Jurkat, Clone E6-1 (cell line): ENCODE results near the gene SARM1. TPM values are rescaled to one million over a fixed set of nuclear protein-coding genes. Genes with fewer than 3 reads are reported as not detected.
"Not testable (repeated sequence)": the region's sequence is repeated elsewhere in the genome, so short reads cannot be mapped to it uniquely, and the experiment has no call there.

Experiments used
- DNase-seq: peaks from one replicate; pipeline ENCODE4 v3.0.0-alpha.2; 2011; ENCODE audit warnings: low read depth, low spot score
- H3K4me3 ChIP-seq: 2 replicates; pipeline ENCODE4 v1.5.1; 2011; ENCODE audit warnings: mild to moderate bottlenecking, low read length, control low read depth, moderate library complexity
- polyA plus RNA-seq: library from polyadenylated mRNA; unstranded; fragments of >200 nt; gene quantifications from one replicate; pipeline ENCODE4 v1.2.1, GENCODE V29; 2012; ENCODE audit warnings: missing spikeins; ENCODE audit not compliant: insufficient read length, insufficient read depth

The SARM1 gene
- 3.7 TPM for polyA plus RNA-seq

DNA sequence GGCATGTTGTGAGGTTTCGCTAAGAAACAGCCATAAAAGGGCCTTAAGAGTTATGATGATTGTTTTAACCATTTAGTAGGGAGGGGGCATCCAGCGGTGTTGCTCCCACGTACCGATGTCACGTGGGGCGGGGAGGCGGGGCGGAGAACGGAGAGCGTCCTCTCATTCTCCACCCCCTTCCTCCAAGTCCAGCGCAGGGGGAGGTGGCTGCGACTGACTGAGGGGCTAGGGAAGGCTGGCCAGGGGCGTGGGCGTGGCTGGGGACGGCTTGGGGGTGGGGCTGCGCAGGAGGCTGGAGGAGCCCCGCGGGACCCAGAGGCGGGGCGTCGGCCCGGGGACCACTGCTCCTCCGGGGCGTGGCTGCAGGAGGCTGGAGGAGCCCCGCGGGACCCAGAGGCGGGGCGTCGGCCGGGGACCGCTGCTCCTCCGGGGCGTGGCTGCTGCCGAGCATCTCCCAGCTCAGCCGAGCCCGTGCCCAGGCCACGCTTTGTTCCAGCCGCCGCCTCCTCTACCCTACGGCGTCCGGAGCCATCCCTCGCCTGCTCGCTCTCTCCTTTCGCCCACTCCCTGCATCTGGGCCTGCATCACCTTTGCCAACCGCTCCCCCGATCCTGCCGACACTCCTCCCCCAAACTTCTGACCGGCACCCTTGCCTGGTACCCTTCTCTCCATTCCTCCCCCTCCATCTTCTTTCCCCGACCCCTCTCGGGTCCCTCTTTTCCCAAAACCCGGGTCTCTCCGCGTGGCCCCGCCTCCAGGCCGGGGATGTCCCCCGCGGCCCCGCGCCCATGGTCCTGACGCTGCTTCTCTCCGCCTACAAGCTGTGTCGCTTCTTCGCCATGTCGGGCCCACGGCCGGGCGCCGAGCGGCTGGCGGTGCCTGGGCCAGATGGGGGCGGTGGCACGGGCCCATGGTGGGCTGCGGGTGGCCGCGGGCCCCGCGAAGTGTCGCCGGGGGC, at the start of gene SARM1:
Gene SARM1 (plus strand): TSS at position 450 of the 958 bp plus-strand sequence. CDS start 339 bp downstream, at position 789.
- peak within 1 kb of the TSS; percentile 71 for H3K4me3 ChIP-seq
- peak; percentile 75 for DNase-seq

GRCh38 chr17:28324267-28324745, 47.2 kb upstream of the SARM1 start:
- H3K4me3 ChIP-seq, result no peak overlapping the region
- no peak for DNase-seq

DNA sequence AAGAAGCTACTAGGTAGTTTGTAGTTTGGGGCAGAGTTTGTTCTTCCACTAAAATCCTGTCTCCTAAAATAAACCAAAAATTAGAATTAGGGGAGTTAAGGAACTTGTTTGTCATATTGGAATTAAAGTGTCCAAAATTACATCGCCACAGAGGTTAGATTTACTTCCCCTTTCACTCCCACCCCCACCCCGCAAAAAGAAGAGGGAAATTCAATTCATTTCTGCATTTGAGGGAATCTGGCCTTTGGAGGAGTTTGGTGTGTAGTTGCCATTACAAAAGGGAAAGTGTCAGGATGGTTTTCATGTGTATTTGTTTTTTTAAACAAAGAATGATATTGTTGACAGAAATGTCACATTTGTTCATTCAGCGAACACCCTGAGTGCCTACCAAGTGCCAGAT, 46.7 kb upstream of the SARM1 start:
- H3K4me3 ChIP-seq, result no peak overlapping the region
- DNase-seq, result no peak

- H3K4me3 ChIP-seq, result no peak overlapping the region
- DNase-seq, result no peak
Measured at GRCh38 chr17:28325211-28325610, 46.3 kb upstream of the SARM1 start.

- no peak overlapping the region for H3K4me3 ChIP-seq
- DNase-seq, result no peak
Measured at GRCh38 chr17:28326114-28326513, 45.4 kb upstream of the SARM1 start.

DNA sequence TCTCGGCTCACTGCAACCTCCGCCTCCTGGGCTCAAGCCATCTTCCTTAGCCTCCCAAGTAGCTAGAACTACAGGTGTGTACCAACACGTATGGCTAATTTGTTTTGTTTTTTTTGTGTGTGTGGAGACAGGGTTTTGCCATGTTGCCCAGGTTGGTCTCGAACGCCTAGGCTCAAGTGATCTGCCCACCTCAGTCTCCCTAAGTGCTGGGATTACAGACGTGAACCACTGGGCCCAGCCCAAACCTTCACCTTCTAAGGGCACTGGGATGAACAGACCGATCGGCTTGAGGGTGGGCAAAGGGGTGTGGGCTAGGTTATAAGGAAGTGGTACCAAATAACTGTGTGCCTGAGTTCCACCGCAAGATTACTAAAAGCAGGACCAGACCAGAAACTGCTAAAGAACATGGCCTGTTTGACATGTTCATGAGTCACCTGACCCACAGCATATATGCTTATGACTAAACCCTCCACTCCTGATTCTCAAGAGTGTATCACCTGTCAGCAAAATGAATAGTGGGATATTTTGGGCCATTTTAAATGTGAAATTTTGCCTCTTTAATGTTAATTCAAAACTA, 44.4 kb upstream of the SARM1 start:
- no peak for DNase-seq
- no peak overlapping the region for H3K4me3 ChIP-seq

DNA sequence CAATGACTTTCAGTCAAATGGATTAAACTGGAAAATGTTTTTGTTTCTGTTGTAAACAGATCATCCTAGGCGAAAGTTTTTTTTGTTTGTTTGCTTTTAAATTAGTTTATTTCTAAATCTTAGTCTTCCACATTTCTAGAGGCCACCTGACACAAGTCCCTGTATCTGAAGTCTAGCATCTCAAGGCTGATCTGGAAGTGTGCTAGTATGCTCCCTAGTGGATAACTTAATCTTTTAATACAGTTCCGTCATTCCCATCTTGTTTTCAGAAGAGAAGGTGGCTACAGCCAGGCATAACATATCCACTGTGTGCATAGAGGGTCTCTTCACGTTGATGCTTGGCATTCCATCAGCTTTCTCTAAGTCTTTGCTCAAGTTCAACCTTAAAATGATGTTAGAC, 43.8 kb upstream of the SARM1 start:
- DNase-seq, result no peak

GRCh38 chr17:28328325-28328724, 43.2 kb upstream of the SARM1 start:
- DNase-seq, result no peak
- no peak overlapping the region for H3K4me3 ChIP-seq

More for the DNA sequence above, 43.8 kb upstream of the SARM1 start:
- no peak overlapping the region for H3K4me3 ChIP-seq

- no peak for DNase-seq
- no peak overlapping the region for H3K4me3 ChIP-seq
Measured at GRCh38 chr17:28330671-28331070, 40.8 kb upstream of the SARM1 start.

GRCh38 chr17:28331891-28332420, 39.5 kb upstream of the SARM1 start:
- no peak for DNase-seq
- H3K4me3 ChIP-seq, result no peak overlapping the region

DNA sequence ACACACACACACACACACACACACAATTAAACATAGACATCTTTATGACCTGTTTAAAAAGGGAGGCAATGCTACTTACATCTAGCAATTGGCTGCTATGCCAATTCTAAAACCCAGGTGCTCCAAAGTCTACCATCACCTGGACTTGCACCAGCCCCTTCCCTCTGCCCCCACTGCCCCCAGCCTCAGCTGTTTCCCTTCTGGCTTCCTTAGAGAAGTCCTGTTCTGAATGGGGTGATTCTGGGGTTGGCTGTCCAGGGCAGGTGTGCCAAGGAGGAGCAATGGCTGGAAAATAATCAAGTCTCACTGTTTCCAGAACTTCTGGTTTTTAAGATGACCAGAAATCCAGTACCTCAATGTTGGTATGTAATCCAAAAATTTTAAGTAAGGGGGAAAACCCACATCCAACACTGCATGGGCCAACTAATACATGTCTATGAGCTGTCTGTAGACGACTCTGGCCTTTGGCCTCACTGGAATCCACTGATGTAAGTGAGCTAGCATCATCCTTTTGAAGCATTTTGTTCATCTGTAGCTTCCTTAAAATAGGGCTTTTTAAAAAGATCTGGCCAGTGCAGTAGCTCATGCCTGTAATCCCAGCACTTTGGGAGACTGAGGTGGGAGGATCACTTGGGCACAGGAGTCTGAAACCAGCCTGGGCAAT, 38.3 kb upstream of the SARM1 start:
- DNase-seq, result no peak
- H3K4me3 ChIP-seq, result no peak overlapping the region

DNA sequence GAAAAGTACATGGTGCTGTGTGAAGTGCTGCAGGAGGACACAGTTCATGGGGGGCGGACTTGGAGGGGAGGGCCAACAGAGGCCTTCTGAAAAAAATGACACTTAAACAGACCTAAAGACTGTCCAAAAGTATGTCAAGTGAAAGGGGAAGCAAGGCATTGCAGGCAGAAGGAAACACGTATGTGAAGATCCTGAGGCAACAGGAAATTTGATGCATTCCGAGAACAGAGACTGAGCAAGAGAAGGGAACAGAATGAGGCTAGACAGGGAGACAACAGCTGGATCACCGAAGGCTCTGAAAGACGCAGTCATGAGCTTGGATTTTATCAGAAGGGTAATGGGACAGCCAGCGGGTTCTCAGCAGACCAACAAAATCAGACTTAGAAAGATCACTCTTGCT, 37.3 kb upstream of the SARM1 start:
- peak overlapping the region; percentile 94 for H3K4me3 ChIP-seq
- DNase-seq, result no peak

- H3K4me3 ChIP-seq, result peak overlapping the region; percentile 94
- no peak for DNase-seq
Measured at GRCh38 chr17:28334666-28335200, 36.8 kb upstream of the SARM1 start.

DNA sequence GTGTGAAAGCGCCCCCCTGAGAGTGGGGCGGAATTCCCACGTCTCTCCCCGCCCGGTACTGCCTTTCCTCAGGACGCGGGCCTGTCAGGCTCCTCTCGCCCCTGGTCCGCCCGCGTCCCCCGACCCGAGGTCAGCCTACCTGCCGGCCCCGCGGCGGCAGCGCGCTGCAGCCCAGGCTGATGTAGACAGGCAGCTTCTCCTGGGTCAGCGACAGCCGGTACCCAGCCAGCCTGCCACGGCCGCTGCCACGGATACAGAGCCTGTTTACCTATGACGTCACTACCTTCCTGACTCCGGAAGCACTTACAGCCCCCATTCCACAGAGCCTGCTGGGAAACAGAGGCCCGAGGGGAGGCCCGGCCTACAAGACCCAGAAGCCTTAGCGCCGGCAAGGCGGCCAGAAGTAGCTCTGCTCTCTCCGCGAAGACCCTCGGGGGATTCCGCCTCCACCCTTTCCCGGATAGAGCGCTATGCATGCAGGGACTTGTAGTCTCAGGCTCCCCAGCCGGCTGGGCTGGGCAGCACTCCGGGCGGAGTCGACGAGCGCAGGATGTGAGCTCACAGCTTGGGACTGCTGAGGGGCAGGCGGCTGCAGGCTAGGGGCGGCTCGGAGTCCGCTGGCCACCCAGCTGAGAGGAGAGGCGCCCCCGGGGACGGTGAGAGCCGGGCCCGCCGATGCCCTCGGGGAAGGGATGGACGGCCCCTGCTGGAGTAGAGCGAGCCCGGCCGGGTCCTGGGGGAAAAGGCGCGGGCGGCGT, 36.1 kb upstream of the SARM1 start, which contains the start of the genes IFT20 and TNFAIP1:
Gene IFT20 (minus strand): TSS at position 272 of the 758 bp plus-strand sequence. CDS start 3,487 bp downstream, outside the sequence.
Gene TNFAIP1 (plus strand): TSS at position 561 of the 758 bp plus-strand sequence. CDS start 3,761 bp downstream, outside the sequence.
- peak; percentile 99 for DNase-seq
- H3K4me3 ChIP-seq, result peak within 1 kb of the TSS; percentile 94

DNA sequence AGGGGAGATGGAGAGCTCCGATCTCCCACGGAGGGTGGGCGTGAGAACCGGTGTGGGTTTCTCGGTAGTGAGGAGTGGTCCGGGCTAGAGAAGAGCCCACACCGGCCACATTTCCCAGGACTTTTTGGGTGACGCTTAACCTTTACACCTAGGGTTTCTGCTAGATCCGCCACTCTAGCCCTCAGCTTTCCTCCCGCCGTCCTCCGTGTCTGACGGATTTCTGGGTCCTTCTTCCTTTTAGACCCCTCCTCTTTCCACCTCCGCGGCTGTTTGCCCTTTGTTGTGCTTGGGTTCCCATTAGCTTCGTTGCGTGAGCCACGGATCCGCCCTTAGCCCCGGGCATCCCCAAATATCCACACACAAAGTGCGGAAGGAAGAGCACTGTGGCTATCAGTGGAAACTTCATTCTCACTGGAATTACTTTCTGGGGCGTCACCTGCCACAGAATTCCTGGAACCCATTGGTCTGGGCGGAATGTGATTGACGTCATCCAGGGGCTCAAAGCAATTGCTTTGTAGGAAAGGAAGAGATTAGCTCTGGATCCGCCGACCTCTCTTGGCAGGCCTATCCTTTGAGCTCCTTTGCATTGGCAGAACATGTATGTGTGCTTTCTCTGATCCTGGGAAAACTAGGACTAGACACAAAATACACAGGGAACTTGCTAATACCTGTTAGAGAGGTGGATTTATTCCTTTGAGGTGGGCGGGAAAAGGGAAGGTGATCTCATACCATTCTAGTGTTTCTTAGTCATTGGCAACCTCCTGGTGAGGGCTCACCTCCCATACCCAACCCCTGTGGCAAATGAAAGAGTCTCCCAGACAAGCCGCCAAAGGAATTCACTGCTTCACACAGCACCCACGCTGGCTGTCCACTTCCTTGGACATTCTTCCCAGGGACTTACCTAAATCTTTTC, 35.3 kb upstream of the SARM1 start:
- peak overlapping the region; percentile 94 for H3K4me3 ChIP-seq
- DNase-seq, result no peak

- no peak for DNase-seq
- no peak overlapping the region for H3K4me3 ChIP-seq
Measured at GRCh38 chr17:28338056-28338768, 33.3 kb upstream of the SARM1 start.

DNA sequence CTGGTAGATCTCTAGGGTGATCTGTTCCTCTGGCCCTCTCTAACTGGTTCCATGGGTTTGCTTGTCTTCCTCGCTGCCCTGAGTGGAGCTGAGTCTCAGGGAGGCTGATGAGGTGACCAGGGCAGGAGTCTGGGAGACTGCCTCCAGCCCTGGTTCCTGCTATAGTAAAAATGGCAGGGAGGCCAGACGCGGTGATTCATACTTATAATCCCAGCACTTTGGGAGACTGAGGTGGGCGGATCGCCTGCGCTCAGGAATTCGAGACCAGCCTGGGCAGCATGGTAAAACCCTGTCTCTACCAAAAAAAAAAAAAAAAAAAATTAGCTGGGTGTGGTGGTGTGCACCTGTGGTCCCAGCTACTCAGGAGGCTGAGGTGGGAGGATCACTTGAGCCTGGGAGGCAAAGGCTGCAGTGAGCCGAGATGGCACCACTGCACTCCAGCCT, 32.7 kb upstream of the SARM1 start:
- not testable (repeated sequence) for DNase-seq, H3K4me3 ChIP-seq
